ENCODE measurements around the gene UBA3.

GRCh38 chr3:69079269-69080159 is 651 bp downstream of the UBA3 start:
- TF ChIP-seq CTCF (IDR thresholded peaks at IDR 0.05; ENCODE audit: extremely low read depth in 1 of 2, insufficient read depth in 1 of 2, low read depth in 1 of 2, low read length in 2 of 2) (no peak), EZH2 (IDR thresholded peaks at IDR 0.05; ENCODE audit: borderline replicate concordance, low read depth, low read length, severe bottlenecking) (no peak), POLR2A (IDR thresholded peaks at IDR 0.05; ENCODE audit: low read depth, low read length) (no peak), POLR2AphosphoS5 (IDR thresholded peaks at IDR 0.05; ENCODE audit: insufficient read depth, low read depth, low read length) (no peak), FOS (IDR thresholded peaks at IDR 0.05; ENCODE audit: borderline replicate concordance, insufficient read depth, low read length) (no peak), MYC (IDR thresholded peaks at IDR 0.05; ENCODE audit: low read depth, low read length) (no peak), JUN (IDR thresholded peaks at IDR 0.05; ENCODE audit: borderline replicate concordance, insufficient read depth, insufficient read length, low read depth) (no peak), MAX (IDR thresholded peaks at IDR 0.05; ENCODE audit: insufficient read depth, insufficient read length) (no peak)

Measured in endothelial cell of umbilical vein (primary cell).